HG03280 (cell line): ENCODE measurements around the gene PGP.

Experiments used
- ATAC-seq: cut with Tn5 transposase; IDR thresholded peaks from one replicate; pipeline ENCODE4 v1.9.1; 2021; ENCODE audit warnings: mild to moderate bottlenecking, moderate library complexity; ENCODE audit not compliant: unreplicated experiment

The PGP gene

DNA sequence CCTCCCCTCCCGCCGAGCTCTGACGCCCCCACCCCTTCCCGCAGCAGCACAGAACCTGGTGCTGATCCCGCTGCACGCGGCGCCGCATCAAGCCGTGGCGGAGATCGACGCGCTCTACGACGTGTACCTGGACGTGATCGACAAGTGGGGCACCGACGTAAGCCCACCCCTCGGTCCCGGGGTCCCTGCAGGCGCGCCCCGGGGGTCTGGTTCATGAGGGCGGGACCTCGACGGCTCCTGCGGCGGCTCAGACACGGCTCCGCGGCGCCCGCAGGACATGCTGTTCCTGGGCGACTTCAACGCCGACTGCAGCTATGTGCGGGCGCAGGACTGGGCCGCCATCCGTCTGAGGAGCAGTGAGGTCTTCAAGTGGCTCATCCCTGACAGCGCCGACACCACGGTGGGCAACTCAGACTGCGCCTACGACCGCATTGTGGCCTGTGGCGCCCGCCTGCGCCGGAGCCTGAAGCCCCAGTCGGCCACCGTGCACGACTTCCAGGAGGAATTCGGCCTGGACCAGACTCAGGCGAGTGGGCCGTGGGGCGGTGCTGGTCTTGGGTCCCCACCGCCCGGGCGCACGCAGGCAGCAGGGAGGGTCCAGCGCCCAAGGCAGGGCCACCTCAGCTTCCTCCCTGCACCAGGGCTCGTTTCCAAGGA is 23.0 kb upstream of the PGP start:
- no peak for ATAC-seq

DNA sequence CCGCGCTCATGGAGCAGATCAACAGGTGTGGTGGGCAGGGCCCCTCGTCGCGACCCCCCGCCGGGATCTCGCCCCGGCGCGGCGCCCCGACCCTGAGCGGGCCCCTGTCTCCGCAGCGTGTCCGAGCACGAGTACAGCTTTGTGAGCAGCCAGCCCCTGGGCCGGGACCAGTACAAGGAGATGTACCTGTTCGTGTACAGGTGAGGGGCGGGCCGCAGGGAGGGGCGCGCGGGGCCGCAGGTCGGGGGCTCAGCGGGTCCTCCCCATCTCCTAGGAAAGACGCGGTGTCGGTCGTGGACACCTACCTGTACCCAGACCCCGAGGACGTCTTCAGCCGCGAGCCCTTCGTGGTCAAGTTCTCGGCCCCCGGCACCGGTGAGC is 22.5 kb upstream of the PGP start:
- no peak for ATAC-seq

DNA sequence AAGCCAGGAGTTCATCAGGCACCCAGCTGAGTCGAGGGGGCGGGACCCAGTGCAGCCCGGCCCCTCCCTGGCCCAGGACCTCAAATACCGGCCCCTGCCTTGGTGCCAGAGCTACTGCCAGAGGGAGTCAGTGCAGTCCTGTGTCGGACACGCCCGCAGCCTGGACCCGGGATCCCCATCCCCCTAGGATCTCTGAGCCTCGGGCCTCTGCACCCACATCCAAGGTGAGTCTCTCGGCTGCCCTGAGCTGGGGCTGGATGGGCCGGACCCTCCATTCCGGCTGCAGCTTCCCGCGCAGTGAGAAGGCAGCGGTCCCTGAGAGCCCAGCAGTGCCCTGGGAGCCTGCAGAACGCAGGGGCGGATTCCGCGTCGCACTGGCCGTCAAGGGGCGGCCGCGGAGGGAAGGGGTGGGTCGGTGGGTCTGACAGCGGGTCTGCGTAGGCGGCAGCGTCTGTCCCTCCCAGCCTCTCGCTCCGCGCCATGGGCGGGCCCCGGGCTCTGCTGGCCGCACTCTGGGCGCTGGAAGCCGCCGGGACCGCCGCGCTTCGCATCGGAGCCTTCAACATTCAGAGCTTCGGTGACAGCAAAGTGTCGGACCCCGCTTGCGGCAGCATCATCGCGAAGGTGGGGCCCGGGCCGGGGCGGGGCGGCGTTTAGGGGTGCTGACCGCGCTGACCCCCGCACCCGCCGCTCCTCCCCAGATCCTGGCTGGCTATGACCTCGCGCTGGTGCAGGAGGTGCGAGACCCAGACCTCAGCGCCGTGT is 21.9 kb upstream of the PGP start, which contains the start of gene DNASE1L2:
Gene DNASE1L2 (plus strand): TSS at position 108 of the 765 bp plus-strand sequence. CDS start 373 bp downstream, at position 481.
- ATAC-seq, result no peak

DNA sequence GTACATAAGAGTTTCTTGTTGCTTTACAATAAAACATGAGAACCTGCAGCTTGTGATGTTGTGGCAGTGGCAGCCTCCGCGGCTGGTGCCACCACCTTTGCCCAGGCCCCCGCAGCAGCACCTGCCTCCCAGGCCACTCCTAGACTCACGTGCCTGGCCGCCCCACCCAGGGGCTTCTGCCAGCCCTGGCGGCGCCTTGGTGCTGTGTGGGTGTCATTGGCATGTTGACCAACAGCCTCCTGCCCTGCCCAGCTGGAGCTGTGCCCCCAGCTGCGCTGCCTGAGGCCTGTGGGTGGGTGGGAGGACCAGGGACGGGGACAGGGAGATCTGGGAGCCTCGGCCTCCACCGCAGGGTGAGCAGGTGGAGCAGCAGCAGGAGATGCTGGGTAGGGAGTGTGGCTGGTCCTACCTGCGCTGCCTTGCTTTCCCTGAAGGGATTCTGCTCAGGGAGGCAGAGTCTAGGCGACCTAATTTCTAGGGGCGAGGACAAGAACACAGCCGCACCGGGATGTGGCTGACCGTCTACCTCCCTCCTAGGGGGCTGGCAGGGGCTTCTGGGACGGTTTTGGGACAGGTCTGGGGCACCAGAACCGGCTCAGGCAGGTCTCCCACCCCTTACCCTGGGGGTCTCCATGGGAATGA is 21.2 kb upstream of the PGP start:
- no peak for ATAC-seq

DNA sequence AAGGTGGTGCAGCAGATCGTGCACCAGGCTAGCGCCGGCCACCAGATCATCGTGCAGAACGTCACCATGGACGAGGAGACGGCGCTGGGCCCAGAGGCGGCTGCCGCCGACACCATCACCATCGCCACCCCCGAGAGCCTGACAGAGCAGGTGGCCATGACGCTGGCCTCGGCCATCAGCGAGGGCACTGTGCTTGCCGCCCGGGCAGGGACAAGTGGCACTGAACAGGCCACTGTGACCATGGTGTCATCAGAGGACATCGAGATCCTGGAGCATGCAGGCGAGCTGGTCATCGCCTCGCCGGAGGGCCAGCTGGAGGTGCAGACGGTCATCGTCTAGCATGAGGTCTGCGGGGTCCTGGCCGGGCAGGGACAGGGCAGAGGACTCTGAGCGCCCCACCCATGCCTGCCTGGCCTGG is 20.6 kb upstream of the PGP start:
- no peak for ATAC-seq

DNA sequence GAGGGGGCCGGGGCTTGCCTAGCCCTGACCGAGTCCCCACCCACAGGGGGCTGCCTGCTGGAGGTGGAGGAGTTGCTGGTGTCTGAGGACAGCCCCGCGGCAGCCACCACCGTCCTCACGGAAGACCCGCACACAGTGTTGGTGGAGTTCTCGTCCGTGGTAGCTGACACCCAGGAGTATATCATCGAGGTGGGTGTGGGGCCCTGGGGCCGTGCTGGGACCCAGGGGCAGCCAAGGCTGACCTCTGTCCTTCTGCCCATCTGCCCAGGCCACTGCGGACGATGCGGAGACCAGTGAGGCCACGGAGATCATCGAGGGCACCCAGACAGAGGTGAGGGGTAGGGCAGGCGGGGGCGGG is 20.2 kb upstream of the PGP start:
- ATAC-seq, result no peak

DNA sequence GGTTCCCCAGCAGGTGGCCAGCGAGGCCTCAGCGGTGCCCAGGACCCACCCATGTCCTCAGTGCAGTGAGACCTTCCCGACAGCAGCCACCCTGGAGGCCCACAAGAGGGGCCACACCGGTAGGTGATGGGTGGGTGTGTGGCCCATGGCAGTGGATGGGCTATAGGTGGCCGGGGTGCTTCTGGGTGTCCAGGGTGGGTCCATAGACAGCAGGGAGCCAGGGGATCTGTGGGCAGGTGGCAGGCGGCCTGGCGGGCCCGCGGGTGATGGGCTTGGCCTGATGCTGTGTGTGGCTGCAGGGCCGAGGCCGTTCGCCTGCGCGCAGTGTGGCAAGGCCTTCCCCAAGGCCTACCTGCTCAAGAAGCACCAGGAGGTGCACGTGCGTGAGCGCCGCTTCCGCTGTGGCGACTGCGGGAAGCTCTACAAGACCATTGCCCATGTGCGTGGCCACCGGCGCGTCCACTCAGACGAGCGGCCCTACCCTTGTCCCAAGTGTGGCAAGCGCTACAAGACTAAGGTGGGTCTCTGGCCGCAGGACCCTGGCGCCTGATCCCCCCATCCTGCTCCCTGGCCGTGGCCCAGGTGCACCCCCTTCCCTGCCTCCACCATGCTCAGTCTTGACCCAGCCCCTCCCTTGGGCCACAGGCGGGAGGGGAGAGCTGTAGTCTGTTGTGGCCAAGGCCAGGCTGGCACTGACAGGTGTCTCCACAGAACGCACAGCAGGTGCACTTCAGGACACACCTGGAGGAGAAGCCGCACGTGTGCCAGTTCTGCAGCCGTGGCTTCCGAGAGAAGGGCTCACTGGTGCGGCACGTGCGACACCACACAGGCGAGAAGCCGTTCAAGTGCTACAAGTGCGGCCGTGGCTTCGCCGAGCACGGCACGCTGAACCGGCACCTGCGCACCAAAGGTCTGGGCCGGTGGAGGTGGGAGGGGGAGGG is 19.5 kb upstream of the PGP start:
- no peak for ATAC-seq

DNA sequence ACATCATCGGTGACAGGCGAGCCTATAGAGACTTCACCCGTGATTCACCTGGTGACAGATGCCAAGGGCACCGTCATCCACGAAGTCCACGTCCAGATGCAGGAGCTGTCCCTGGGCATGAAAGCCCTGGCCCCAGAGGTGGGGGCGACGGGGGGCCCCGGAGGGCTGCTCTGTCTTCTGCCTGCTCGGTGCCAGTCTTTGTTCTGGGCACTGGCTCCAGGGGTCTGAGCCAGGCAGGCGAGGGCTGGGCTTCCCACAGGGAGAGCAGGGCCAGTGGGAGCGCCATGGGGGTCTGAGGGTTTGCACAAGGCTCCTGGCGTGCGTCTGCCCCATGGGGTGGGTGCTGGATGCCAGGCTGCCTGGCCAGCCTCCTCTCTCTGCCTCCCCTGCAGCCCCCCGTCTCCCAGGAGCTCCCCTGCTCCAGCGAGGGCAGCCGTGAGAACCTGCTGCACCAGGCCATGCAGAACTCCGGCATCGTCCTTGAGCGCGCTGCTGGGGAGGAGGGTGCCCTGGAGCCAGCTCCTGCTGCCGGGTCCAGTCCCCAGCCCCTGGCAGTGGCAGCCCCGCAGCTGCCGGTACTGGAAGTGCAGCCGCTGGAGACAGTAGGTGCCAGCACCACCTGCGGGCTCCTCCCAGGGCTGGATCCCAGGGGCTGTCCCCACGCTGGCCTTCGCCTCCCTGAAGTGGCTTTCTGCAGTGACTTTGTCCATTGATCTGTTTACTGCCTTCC is 18.6 kb upstream of the PGP start:
- ATAC-seq, result no peak

DNA sequence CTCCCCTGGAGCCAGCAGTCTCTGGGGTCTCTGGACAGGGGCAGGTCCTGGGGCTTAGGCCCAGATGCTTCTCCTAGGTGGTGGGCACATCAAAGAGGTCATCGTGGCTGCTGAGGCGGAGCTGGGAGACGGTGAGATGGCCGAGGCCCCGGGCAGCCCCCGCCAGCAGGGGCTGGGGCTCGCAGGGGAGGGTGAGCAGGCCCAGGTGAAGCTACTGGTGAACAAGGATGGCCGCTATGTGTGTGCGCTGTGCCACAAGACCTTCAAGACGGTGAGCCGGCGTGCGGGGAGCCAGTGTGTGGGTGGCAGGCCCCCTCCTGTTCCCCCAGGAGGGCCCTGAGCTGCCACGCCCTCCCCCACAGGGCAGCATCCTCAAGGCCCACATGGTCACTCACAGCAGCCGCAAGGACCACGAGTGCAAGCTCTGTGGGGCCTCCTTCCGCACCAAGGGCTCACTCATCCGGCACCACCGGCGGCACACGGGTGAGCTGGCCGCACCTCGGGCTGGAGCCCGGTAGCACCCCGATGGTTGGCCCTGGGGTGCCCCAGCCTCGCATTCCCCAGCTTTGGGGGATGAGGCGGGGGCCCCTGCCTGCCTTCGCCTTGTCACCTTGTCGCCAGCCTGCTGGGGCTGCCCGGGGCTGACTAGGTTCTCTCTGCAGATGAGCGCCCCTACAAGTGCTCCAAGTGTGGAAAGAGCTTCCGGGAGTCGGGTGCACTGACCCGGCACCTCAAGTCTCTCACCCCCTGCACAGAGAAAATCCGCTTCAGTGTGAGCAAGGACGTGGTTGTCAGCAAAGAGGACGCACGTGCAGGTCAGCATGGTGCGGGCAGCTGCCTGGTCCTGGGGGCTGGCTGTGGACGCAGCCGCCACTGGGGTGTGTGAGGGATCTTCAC is 17.7 kb upstream of the PGP start:
- ATAC-seq, result no peak

DNA sequence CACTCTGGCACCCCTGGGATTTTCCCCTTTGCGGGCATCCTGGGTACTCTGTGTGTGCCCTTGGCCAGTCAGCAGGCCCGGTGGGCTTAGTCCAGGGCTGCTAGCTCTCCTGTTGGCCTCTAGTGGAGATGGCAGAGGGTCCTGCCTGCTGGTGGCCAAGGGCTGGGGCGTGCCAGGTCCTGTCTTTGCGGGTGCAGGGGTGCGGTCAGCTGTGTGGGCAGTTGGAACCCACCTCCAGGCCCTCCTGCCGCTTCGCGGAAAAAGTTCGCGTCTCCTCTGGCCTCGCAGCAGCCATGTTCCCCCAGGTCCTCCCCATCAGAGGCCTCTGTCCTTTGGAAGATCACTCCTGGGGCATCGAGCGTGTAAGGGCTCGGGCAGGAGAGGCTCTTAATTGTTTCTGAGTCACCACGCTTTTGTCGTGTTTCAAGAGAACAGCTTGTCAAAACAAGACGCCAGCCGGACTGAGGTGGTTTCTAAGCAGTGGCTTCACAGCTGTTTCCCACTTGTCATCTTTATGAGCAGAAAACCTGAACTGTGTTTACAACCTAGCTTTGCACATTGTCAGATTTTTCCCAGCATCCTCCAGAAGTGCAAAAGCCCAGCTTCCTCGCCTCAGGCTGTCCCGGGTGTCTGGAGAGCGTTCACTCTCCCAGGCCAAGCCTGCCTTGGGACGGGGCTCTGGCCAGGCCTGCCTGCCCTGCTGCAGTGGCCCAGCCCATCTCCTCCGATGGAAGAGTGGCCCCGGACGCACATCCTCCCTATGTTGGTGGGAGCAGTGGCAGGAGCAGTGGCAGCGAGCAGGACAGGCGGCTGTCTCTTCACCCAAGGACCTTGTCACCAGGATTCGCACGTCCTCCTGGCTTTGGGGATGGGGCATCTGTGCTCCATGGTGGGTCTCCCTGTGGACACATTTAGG is 16.6 kb upstream of the PGP start:
- ATAC-seq, result no peak

DNA sequence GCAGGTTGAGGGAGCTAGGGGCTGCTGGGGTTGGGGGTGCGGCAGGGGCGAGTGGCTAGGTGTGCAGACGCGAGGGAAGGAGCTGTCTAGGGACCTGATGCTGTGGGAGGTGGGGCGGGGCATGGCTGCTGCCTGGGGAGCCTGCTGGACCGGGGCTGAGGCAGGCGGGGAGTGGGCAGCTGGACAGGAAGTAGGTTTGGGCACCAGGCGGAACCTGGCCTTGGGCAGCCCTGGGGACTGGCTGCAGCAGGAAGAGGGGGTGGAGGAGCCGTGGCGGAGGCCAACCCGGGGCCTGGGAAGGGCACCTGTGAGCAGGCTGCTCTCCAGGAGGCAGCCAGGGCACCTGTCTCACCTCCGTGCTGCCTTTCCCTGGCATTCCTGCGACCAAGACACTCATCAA is 15.7 kb upstream of the PGP start:
- ATAC-seq, result no peak

DNA sequence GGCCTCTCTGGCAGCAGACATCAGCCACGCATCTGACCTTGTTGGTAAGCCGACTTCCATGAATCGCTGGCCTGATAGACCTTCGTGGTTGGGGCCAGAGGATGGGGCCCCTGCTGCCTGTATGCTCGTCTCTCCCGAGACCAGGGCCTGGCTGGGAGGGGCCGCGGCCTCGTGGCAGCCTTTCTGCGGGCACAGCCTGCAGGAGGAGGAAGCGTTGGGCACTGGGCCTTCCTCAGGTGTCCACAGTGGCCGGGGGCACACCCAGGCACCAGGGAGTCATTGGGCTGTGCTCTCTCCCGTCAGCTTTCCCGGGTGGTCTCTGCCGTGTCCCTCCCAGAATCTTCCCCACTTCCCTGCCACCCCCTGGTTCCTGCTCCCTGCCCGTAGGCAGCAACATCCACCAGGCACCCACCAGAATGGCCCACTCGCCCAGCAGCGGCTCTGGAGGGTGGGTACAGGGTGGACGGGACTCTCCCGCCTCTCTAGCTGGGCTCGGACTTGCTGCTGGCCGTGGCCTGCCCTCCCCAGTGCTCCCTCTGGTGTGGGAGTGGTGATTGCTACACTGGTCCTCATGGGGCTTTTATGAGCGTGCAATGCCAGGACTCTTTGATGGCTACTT is 15.1 kb upstream of the PGP start:
- ATAC-seq, result no peak

DNA sequence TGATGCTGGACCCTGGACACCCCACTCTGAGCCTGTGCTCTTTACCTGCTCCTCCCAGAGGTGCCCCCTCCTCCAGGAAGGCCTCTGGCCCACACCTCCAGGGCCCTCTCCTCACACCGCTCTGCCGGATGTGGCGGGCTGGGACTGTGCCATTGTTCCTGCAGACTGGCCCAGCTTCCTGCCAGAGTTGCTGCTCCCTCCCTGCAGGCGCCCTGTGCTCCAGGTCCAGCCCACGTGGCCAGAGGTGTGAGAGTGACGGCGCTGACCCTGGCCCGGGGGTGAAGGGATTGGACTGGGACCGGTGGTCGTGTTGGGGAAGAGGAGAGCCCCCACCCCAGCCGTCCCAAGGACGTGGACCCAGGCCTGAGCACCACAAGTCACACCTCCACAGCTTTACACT is 14.5 kb upstream of the PGP start:
- no peak for ATAC-seq

DNA sequence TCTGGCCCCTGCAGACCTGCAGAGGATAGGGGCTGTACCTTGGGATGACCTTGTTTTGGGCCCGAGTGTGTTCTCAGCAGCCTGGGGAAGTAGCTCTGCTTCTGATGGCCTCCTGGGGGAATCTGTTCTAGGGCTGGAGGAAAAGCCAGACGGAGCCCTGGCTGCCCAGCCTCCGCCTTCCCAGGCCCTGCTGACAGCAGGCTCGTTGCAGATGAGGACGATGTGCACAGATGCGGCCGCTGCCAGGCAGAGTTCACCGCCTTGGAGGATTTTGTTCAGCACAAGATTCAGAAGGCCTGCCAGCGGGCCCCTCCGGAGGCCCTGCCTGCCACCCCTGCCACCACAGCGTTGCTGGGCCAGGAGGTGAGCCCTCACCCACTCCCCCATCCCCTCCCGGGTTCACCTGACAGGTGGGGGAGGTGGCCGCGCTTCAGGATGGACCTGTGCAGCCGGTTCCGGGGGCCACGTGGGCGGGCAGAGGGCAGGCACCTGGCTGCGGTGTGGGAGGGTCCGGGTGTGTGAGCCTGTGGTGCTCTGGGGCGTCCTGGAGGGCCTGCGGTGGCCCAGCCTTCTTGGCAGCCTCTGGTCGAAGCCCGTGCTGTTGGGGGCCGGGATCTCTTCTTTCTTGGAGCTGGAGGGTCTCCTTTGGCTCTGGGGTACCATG is 13.7 kb upstream of the PGP start:
- ATAC-seq, result no peak

DNA sequence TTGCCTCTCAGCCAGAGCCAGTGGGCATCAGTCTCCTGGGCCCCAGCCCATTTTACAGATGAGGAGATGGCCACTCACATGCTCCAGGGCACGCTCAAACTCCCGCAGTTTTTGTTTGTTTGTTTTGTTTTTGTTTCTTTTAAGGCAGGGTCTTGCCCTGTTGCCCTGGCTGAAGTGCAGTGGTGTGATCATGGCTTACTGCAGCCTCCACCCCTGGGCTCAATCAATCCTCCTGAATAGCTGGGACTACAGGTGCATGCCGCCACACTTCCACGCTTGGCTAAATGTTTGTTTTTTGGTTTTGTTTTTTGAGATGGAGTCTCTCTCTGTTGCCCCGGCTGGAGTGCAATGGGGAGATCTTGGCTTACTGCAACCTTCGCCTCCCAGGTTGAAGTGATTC is 12.3 kb upstream of the PGP start:
- ATAC-seq, result no peak

DNA sequence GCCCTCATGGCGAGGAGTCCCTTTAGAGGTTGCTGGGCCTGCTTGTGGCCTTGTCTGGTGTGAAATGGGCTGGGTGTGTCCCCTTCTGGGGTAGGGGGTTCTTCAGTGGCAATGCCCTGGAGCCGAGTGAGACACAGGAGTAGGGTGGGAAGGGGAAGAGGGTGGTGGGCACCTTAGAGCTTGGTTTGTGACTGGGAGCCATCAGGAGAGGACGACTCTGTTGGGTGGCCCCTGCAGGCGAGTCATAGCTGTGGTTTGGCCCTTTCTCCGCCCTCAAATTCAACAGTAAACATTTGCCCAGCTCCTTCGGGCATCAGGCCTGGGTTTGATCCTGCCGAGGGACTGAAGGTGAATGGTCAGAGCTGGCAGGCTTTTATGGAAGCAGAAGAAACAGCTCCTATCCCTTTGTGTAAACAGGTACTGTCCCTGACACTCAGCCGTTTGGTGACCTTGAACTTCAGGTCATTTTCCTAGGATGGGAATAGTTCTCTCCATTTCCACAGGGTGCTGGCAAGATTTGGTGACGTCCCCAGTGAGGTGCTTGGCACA is 11.7 kb upstream of the PGP start:
- ATAC-seq, result no peak

DNA sequence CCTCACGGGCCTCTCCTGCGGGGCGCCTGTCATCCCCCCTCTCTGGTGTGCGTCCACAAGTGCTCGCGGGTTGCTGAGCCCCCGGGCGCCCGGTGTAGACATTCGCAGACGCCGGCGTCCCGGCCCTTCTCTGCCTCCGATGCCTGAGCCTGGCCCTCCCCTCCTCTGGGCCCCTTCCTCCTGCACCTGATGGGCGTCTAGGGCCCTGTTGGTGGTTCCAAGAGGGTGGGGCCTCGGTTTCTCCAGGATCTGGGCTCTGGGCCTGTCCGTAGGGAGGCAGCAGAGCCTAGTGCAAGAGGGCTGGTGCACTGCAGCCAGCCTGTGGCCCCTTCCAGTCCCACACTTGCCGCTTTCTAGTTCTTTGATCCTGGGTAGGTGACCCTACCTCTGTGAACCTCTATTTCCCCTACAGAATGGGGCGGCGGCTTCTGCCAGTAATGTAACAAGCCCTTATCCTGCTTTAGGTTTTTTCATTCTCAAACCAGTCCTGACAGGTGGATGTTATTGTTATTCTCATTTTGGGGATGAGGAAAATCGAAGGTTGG is 9.4 kb upstream of the PGP start:
- ATAC-seq, result peak; percentile 10
